Lung microvascular endothelial cell (primary cell): ENCODE results near the gene GLI3. TPM values are rescaled to one million over a fixed set of nuclear protein-coding genes. Genes with fewer than 3 reads are reported as not detected.

Experiments
- DNase-seq, 2 donors: peaks; one replicate each; pipeline versions ENCODE4 v3.0.0 to v3.0.0-alpha.2; 2010; ENCODE audit warnings: low read depth in 2 of 2
- total RNA-seq: library from RNA; depleted of rRNA; stranded (reverse); fragments of >200 nt; gene quantifications from 2 replicates; pipeline ENCODE4 v1.2.1, GENCODE V29; 2014

GLI3 gene
- under 0.01 and 0.44 TPM in 2 replicates for total RNA-seq

GRCh38 chr7:42236976-42237810 is at the start of gene GLI3:
GLI3 (minus strand) TSS chr7:42237209; CDS start chr7:42223253, 13,956 bp downstream.
- peak; percentile 56 to 94 for DNase-seq

GRCh38 chr7:42285383-42285824 is 48.4 kb upstream of the GLI3 start:
- peak in 1 of 2 donors; percentile 7 for DNase-seq

GRCh38 chr7:42283553-42283952 is 46.5 kb upstream of the GLI3 start:
- peak in 1 of 2 donors; percentile 43 for DNase-seq

- DNase-seq: no peak
Measured at GRCh38 chr7:42278344-42278743, 41.3 kb upstream of the GLI3 start.

- DNase-seq: peak in 1 of 2 donors; percentile 35
Measured at GRCh38 chr7:42274053-42274452, 37.0 kb upstream of the GLI3 start.

- peak in 1 of 2 donors; percentile 67 for DNase-seq
Measured at GRCh38 chr7:42272793-42273665, 36.0 kb upstream of the GLI3 start.

- DNase-seq: peak in 1 of 2 donors; percentile 85
Measured at GRCh38 chr7:42269161-42269560, 32.2 kb upstream of the GLI3 start.

- no peak for DNase-seq
Measured at GRCh38 chr7:42264702-42265101, 27.7 kb upstream of the GLI3 start.

GRCh38 chr7:42263971-42264370 is 27.0 kb upstream of the GLI3 start:
- no peak for DNase-seq

GRCh38 chr7:42262964-42263363 is 26.0 kb upstream of the GLI3 start:
- peak in 1 of 2 donors; percentile 76 for DNase-seq

GRCh38 chr7:42254217-42254616 is 17.2 kb upstream of the GLI3 start:
- DNase-seq: no peak

- no peak for DNase-seq
Measured at GRCh38 chr7:42253316-42253715, 16.3 kb upstream of the GLI3 start.

- DNase-seq: no peak
Measured at GRCh38 chr7:42250411-42250810, 13.4 kb upstream of the GLI3 start.

GRCh38 chr7:42248579-42248978 is 11.6 kb upstream of the GLI3 start:
- DNase-seq: no peak

GRCh38 chr7:42247301-42247700 is 10.3 kb upstream of the GLI3 start:
- peak in 1 of 2 donors; percentile 72 for DNase-seq

GRCh38 chr7:42244828-42245227 is 7.8 kb upstream of the GLI3 start:
- peak in 1 of 2 donors; percentile 91 for DNase-seq

- DNase-seq: no peak
Measured at GRCh38 chr7:42242381-42242780, 5.4 kb upstream of the GLI3 start.

GRCh38 chr7:42241424-42241823 is 4.4 kb upstream of the GLI3 start:
- no peak for DNase-seq

GRCh38 chr7:42240416-42240815 is 3.4 kb upstream of the GLI3 start:
- no peak for DNase-seq

- peak; percentile 16 to 89 for DNase-seq
Measured at GRCh38 chr7:42238709-42239366, 1.8 kb upstream of the GLI3 start.

GRCh38 chr7:42237811-42238541 is 967 bp upstream of the GLI3 start:
- peak; percentile 2 to 68 for DNase-seq
